K562 (cell line): ENCODE measurements around the gene CFD. TPM values are rescaled to one million over a fixed set of nuclear protein-coding genes. Genes with fewer than 3 reads are reported as not detected.

Experiments used
- BHLHE40 ChIP-seq: IDR thresholded peaks from 2 replicates; pipeline ENCODE4 v1.6.1; 2011; ENCODE audit warnings: low read length, improper control_type of control experiment
- CBX5 ChIP-seq: IDR thresholded peaks from 2 replicates; pipeline ENCODE4 v1.6.1; 2014; ENCODE audit warnings: low read depth, borderline replicate concordance
- EHMT2 ChIP-seq: fragments of 450-650 bp; IDR thresholded peaks from 2 replicates; pipeline ENCODE4 v1.6.1; 2018; ENCODE audit warnings: antibody characterized with exemption
- KAT8 ChIP-seq: fragments of 450-650 bp; IDR thresholded peaks from 2 replicates; pipeline ENCODE4 v1.6.1; 2016; ENCODE audit warnings: low read depth, mild to moderate bottlenecking
- NCOA4 ChIP-seq: fragments of 450-650 bp; IDR thresholded peaks from 2 replicates; pipeline ENCODE4 v1.6.1; 2018; ENCODE audit warnings: mild to moderate bottlenecking; ENCODE audit not compliant: partially characterized antibody
- SRSF9 ChIP-seq: fragments of 200-400 bp; formaldehyde crosslinking; IDR thresholded peaks from 2 replicates; pipeline ENCODE4 v1.6.1; 2017; ENCODE audit warnings: low read depth, low read length, borderline replicate concordance
- XRCC5 ChIP-seq: fragments of 200-400 bp; formaldehyde crosslinking; IDR thresholded peaks from 2 replicates; pipeline ENCODE4 v1.6.1; 2017; ENCODE audit warnings: low read depth, mild to moderate bottlenecking, low read length
- ZNF695 ChIP-seq: fragments of 450-650 bp; formaldehyde crosslinking; IDR thresholded peaks from 2 replicates; pipeline ENCODE4 v1.4.0; 2020; ENCODE audit warnings: mild to moderate bottlenecking, moderate library complexity
- polyA plus RNA-seq, 8 experiments: library from polyadenylated mRNA; depleted of rRNA in 4 of 8; stranded (reverse) in 5 of 8; unstranded in 3 of 8; fragments of >200 nt; fragmentation: Nextera tagmentation in 2 of 8; fragmentation: Illumina TruSeq in 1 of 8; extraction: Ambion mirVana in 2 of 8; extraction: Trizol in 1 of 8; gene quantifications; 2 replicates each; pipeline versions ENCODE4 v1.2.1 to v1.2.3, GENCODE V29; 2011 to 2014; ENCODE audit warnings: inconsistent platforms in 1 of 8, missing spikeins in 1 of 8
- total RNA-seq, 7 experiments: library from RNA; depleted of rRNA in 6 of 7; stranded (reverse); fragments of >200 nt in 6 of 7; fragmentation: Illumina TruSeq in 2 of 7; extraction: Trizol in 2 of 7; gene quantifications; 2 replicates each; pipeline versions ENCODE4 v1.2.1 to v1.2.3, GENCODE V29; 2011 to 2021; ENCODE audit warnings: low replicate concordance in 1 of 7
- TF ChIP-seq, protein P1 (sequence below): fragments of 450-650 bp; formaldehyde crosslinking; IDR thresholded peaks from 2 replicates; pipeline ENCODE4 v1.4.0; 2022; ENCODE audit warnings: missing genetic modification characterization
- TF ChIP-seq, protein P2 (sequence below): IDR thresholded peaks from 2 replicates; pipeline ENCODE4 v1.6.1; 2016; ENCODE audit warnings: missing genetic modification characterization, missing compliant biosample characterization
- TF ChIP-seq, protein P3 (sequence below): fragments of 250-450 bp; sonication (Bioruptor Pico); IDR thresholded peaks from 2 replicates; pipeline ENCODE4 v1.5.0; 2021; ENCODE audit warnings: mild to moderate bottlenecking, moderate library complexity

Gene CFD
- total and polyA plus RNA-seq, 9 of the 15 experiments (the other 6 are each of a cell fraction or from before 2014, with no cell fraction given), result 0.52 to 59.4 (median 7.6) TPM

DNA sequence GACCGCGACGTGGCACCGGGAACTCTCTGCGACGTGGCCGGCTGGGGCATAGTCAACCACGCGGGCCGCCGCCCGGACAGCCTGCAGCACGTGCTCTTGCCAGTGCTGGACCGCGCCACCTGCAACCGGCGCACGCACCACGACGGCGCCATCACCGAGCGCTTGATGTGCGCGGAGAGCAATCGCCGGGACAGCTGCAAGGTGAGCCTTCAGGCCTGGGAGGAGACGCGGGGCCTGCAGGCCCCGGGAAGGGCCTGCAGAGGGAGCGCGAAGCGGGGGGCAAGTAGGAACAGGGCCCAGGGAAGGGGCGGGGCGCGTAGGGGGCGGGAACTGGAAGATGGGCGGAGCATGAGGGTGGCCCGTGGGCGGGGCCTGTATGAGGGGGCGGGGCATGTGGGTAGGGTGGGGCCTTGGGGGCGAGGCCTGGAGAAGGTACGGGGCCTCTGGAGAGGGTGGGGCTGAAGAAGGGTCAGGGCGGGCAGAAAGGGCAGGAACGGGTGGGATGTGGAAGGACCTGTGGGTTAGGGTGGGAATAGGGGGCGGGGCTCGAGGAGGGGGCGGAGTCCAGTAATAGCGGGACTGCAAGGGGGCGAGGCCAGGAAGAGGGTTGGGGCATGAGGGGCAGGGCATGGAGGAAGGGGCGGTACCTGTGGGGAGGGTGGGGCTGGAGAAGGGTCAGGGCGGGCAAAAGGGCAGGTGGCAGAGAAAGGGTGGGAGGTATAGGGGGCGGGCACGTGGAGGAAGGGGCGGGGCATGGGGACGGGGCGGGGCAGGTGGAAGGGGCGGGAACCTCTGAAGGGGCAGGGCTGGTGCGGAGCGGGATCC lies 2.5 kb downstream of the CFD start (continued):
- no peak for TF ChIP-seq CBX5
- TF ChIP-seq, protein P1, sequence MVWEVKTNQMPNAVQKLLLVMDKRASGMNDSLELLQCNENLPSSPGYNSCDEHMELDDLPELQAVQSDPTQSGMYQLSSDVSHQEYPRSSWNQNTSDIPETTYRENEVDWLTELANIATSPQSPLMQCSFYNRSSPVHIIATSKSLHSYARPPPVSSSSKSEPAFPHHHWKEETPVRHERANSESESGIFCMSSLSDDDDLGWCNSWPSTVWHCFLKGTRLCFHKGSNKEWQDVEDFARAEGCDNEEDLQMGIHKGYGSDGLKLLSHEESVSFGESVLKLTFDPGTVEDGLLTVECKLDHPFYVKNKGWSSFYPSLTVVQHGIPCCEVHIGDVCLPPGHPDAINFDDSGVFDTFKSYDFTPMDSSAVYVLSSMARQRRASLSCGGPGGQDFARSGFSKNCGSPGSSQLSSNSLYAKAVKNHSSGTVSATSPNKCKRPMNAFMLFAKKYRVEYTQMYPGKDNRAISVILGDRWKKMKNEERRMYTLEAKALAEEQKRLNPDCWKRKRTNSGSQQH (CRISPR knock-in tag), result no peak
- TF ChIP-seq, protein P2, sequence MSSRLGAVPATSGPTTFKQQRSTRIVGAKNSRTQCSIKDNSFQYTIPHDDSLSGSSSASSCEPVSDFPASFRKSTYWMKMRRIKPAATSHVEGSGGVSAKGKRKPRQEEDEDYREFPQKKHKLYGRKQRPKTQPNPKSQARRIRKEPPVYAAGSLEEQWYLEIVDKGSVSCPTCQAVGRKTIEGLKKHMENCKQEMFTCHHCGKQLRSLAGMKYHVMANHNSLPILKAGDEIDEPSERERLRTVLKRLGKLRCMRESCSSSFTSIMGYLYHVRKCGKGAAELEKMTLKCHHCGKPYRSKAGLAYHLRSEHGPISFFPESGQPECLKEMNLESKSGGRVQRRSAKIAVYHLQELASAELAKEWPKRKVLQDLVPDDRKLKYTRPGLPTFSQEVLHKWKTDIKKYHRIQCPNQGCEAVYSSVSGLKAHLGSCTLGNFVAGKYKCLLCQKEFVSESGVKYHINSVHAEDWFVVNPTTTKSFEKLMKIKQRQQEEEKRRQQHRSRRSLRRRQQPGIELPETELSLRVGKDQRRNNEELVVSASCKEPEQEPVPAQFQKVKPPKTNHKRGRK (tag), result no peak
- TF ChIP-seq ZNF695 (CRISPR knock-in tag), result no peak
- peak; percentile 88 for TF ChIP-seq BHLHE40
- no peak for TF ChIP-seq EHMT2
- TF ChIP-seq XRCC5, result 0 out of 2 replicates have a peak, but pooled peaks have one; percentile 78
- TF ChIP-seq KAT8, result no peak
- TF ChIP-seq, protein P3, sequence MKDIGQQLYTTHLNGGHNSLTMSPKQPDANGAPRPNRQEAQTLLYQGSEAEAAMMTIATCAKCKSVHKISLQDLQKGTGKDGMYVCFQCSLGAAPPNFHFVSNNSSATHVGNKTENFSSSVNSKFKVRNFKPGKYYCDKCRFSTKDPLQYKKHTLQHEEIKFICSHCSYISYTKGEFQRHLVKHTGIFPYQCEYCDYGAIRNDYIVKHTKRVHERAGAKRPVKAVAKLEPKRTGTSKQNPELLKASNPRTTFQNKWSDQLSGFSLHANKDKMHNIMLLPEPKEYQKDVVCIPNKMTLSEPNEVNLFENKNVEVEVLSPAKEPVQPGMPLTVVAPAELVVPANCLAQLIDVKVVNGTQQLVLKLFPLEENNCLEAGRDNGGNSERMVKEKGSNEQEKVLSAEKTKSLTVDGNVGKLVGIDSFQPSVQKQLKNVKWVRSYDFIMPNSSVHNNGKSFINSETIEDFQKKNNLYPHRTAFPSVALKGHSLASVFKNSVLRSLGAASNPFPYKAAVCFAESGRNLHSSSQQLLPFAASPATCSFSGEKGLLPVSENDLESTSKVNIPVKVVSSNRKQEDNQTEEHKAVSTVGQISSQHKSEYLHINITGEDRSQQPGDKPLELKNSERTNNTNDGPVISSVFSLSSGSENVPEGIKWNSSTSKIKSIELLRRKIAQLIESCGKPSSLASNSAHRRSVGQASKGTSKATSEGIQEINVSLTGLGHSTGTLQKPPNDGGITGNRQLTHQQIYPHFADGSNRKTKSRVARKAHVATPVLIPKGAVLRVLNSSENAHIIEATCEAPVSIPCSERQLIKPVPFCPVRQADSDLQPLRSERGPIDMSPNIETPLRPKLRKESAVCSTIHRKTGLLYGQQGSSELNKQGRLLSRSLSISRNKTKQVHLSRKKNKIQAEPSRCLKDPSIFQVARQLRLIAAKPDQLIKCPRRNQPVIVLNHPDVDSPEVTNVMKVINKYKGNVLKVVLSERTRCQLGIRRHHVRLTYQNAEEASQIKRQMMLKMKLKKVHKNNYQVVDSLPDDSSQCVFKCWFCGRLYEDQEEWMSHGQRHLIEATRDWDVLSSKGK (CRISPR knock-in tag), result no peak
- no peak for TF ChIP-seq SRSF9
- no peak for TF ChIP-seq NCOA4
